GM23248 (cell line): ENCODE measurements around the gene HTR3C.

Source experiments
- EZH2 ChIP-seq: fragments of 200-600 bp; sonication (generic); IDR thresholded peaks from 2 replicates; pipeline ENCODE4 v1.6.1; 2018; ENCODE audit warnings: antibody characterized with exemption, mild to moderate bottlenecking; ENCODE audit not compliant: insufficient read depth, poor library complexity, severe bottlenecking
- EZH2phosphoT487 ChIP-seq: fragments of 200-600 bp; sonication (generic); IDR thresholded peaks from 2 replicates; pipeline ENCODE4 v1.6.1; 2018; ENCODE audit warnings: antibody characterized with exemption, moderate library complexity, mild to moderate bottlenecking, low read depth; ENCODE audit not compliant: insufficient read depth

DNA sequence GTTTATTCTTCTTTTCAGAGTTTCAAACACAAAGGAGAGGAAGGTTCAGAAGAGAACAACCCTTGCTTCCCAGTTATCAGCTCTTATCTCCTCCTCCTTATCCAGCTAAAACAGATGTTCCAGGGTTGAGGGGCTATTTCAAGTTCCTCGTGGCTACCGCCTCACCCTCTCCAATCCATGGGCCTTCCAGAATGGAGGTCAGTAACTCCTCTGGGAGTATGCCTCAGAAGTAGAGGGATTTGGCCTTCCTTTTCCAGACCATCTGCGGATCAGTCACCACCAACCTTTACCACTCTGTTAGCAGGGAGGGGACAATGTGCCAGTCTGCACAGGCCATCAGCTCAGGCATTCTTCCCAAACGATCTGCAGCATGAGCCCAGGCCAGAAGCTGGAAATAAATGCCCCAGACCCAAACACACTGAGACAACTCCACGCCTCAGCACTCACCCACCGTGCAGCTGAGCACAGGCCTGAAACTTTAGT, 14.8 kb downstream of the HTR3C start:
- TF ChIP-seq EZH2phosphoT487 (no peak), EZH2 (no peak)
